Thyroid gland (tissue), 4 donors: ENCODE results near the gene SMARCC2.

Experiments
- CTCF ChIP-seq, 6 experiments: fragments of 200-600 bp in 3 of 6; fragments of 450-650 bp in 3 of 6; sonication (generic) in 3 of 6; IDR thresholded peaks; one replicate each; pipeline ENCODE4 v1.5.1; 2016 to 2019; ENCODE audit warnings: antibody characterized with exemption in 6 of 6, mild to moderate bottlenecking in 2 of 6, inconsistent platforms in 1 of 6, moderate library complexity in 1 of 6
- POLR2A ChIP-seq, 2 donors: fragments of 450-650 bp; IDR thresholded peaks; one replicate each; pipeline ENCODE4 v1.6.1; 2017; ENCODE audit warnings: antibody characterized with exemption in 2 of 2, mild to moderate bottlenecking in 2 of 2, moderate library complexity in 1 of 2

GRCh38 chr12:56161690-56162351, 27.5 kb downstream of the SMARCC2 start:
- TF ChIP-seq POLR2A (IDR thresholded peaks at IDR 0.05) (no peak), CTCF (IDR thresholded peaks at IDR 0.05) (no peak)
